Measurements from ENCODE around the gene MORC4. TPM values are rescaled to one million over a fixed set of nuclear protein-coding genes. Genes with fewer than 3 reads are reported as not detected.
A peak's percentile ranks its signal among the peaks of the same experiment; 100 is the strongest.

Gene MORC4
- total and polyA plus RNA-seq, 5 donors from 2014 or later: 6.7 to 12.1 (median 7.8) TPM

DNA sequence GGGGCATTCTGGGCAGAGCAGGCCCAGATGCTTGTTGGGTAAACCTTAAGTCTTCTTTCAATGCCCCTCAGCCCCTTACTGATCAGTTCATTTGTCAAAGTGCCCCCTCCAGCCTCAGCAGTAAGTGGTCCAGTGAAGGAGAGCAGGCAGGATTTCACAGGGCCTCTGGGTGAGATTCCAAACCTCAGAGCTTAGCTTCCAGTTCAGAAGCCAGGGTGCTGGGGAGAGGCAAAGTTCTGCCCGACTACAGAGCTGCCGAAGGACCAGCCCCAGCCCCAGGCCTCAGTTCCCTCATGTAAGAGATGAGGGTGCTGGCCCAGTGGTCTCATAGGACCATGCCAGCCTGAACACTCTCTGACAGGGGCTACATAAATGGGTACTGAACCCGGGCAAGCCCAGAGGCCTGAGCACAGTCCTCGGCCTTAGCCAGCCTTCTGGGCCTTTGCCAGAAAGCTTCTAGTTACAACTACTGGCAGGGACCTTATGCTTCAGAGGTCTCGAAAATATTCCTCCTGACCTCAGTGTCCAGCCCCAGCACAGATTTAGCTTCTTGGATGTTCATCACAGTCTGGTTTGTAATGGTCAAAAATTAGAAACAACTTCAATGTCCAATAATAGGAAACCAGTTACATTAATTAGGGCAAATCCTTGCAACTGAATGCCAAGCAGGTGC lies 96.0 kb downstream of the MORC4 start:
- peaks cover 0 to 2% (median 0%) of the 10 kb centered on the region in 4 donors for H3K4me1 Mint-ChIP-seq
- no peaks in the 10 kb centered on the region for H3K9me3 ChIP-seq (ENCODE audit: control insufficient read depth in 2 of 2, low read length in 2 of 2)
- H3K4me3 Mint-ChIP-seq: no peak overlapping the region
- DNase-seq (no peak), ATAC-seq (ENCODE audit: low read depth in 2 of 2) (no peak)
- H3K27me3 ChIP-seq (ENCODE audit: control insufficient read depth, insufficient read depth, low read length): no peaks in the 10 kb centered on the region
- no peaks in the 10 kb centered on the region for H3K27me3 Mint-ChIP-seq
- no peak overlapping the region for H3K27ac ChIP-seq (ENCODE audit: insufficient read depth, low read length, poor library complexity, severe bottlenecking)
- H3K27ac Mint-ChIP-seq: no peak overlapping the region
- no peaks in the 10 kb centered on the region for H3K4me1 ChIP-seq (ENCODE audit: control insufficient read depth, insufficient read depth, low read length, poor library complexity, severe bottlenecking)
- H3K36me3 Mint-ChIP-seq: no peaks in the 10 kb centered on the region
- no peaks in the 10 kb centered on the region for H3K36me3 ChIP-seq (ENCODE audit: control insufficient read depth, insufficient read depth, low read length)
- H3K9me3 Mint-ChIP-seq: peaks cover 0 to 2% (median 0%) of the 10 kb centered on the region in 7 donors
- H3K4me3 ChIP-seq (ENCODE audit: low read depth, low read length): no peak overlapping the region

DNA sequence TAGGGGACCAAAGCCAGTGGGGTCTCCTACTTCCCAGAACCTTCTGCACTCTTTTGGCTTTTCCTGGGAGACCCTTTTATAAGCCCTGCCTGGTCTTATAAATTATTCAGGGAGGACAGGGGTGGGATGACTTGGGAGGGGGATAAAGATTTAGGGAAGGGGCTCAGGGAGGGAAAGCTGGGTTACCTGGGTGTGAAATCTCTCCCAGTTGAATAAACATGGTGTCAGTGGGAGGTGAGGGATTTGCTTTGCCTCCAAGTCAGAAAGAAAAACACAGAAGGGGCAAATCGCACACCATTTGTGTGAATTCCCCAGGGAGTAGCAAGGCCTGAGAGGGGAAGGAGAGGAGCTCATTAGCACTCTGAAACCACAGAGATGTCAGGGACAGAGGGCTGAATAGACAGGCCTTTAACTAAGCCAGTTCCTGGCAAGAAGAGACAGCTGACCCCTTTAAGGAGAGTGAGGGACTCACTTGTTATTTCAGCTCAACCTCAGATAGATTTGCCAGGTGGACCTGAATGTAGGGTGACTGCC lies 96.7 kb downstream of the MORC4 start, which contains the start of gene RIPPLY1:
Gene RIPPLY1, minus strand, starts transcription at position 51 of the 534 bp plus-strand sequence. CDS start 54 bp downstream, outside the sequence.
- no peaks in the 10 kb centered on the region for H3K36me3 Mint-ChIP-seq
- no peak for ATAC-seq (ENCODE audit: low read depth in 2 of 2)
- no peak within 1 kb of the TSS for H3K4me3 ChIP-seq (ENCODE audit: low read depth, low read length)
- H3K36me3 ChIP-seq (ENCODE audit: control insufficient read depth, insufficient read depth, low read length): no peaks in the 10 kb centered on the region
- peaks cover 0 to 2% (median 0%) of the 10 kb centered on the region in 7 donors for H3K9me3 Mint-ChIP-seq
- no peak within 1 kb of the TSS for H3K27ac Mint-ChIP-seq
- no peaks in the 10 kb centered on the region for H3K4me1 Mint-ChIP-seq
- no peak within 1 kb of the TSS for H3K27ac ChIP-seq (ENCODE audit: insufficient read depth, low read length, poor library complexity, severe bottlenecking)
- H3K4me1 ChIP-seq (ENCODE audit: control insufficient read depth, insufficient read depth, low read length, poor library complexity, severe bottlenecking): no peaks in the 10 kb centered on the region
- no peak within 1 kb of the TSS for H3K4me3 Mint-ChIP-seq
- H3K27me3 ChIP-seq (ENCODE audit: control insufficient read depth, insufficient read depth, low read length): no peaks in the 10 kb centered on the region
- DNase-seq: no peak
- no peaks in the 10 kb centered on the region for H3K27me3 Mint-ChIP-seq
- H3K9me3 ChIP-seq (ENCODE audit: control insufficient read depth in 2 of 2, low read length in 2 of 2): no peaks in the 10 kb centered on the region

DNA sequence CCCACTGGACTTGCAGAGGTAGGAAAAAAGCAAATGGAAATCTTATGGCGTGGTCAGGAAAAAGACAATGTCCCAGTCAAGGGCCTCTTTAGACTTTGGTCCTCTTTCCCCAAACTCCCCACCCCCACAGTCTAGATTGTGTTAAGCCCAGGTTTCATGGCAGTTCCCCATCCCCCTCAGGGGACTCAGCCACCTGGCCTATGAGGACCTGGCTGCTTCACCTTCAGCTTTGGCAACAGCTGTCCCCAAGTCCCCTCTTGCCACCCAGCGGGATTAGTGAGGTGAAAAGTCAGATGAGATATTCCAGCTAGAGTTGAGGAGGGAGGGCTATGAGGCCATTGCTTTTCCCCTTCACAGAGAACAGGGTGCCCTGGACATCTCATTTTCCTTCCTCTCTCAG lies 97.3 kb downstream of the MORC4 start:
- Histone ChIP-seq H3K4me1 (ENCODE audit: control insufficient read depth, insufficient read depth, low read length, poor library complexity, severe bottlenecking) (no peaks in the 10 kb centered on the region), H3K27me3 (ENCODE audit: control insufficient read depth, insufficient read depth, low read length) (no peaks in the 10 kb centered on the region), H3K4me3 (ENCODE audit: low read depth, low read length) (no peak overlapping the region), H3K27ac (ENCODE audit: insufficient read depth, low read length, poor library complexity, severe bottlenecking) (no peak overlapping the region), H3K9me3 (ENCODE audit: control insufficient read depth in 2 of 2, low read length in 2 of 2) (no peaks in the 10 kb centered on the region), H3K36me3 (ENCODE audit: control insufficient read depth, insufficient read depth, low read length) (no peaks in the 10 kb centered on the region)
- Mint-ChIP-seq H3K9me3 (peaks cover 0 to 2% (median 0%) of the 10 kb centered on the region in 7 donors), H3K4me1 (no peaks in the 10 kb centered on the region), H3K27ac (no peak overlapping the region), H3K4me3 (no peak overlapping the region), H3K27me3 (no peaks in the 10 kb centered on the region), H3K36me3 (no peaks in the 10 kb centered on the region)
- ATAC-seq (ENCODE audit: low read depth in 2 of 2) (no peak), DNase-seq (no peak)

DNA sequence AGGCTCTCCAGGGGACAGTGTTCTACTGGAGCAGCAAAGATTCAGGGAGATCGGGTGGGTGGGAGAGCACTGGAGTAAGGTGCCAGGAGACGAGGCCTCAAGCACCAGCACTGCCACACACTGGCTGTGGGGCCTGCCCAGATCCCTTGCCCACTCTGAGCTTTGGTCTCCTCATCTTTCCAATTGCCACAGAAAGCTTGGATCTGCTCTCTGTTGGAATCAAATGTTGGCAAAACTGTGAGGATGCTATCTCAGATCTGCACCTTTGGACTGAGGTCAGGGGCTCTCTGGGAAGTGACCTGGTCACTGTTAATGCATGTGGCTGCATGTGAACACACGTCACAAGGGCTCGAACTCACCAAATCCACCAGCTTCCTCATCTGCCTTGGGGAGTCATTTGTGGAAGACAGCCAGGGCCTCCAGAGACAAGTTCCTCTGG lies 98.2 kb downstream of the MORC4 start:
- no peaks in the 10 kb centered on the region for H3K36me3 Mint-ChIP-seq
- Histone ChIP-seq H3K27me3 (ENCODE audit: control insufficient read depth, insufficient read depth, low read length) (no peaks in the 10 kb centered on the region), H3K9me3 (ENCODE audit: control insufficient read depth in 2 of 2, low read length in 2 of 2) (no peaks in the 10 kb centered on the region), H3K4me1 (ENCODE audit: control insufficient read depth, insufficient read depth, low read length, poor library complexity, severe bottlenecking) (no peaks in the 10 kb centered on the region), H3K4me3 (ENCODE audit: low read depth, low read length) (no peak overlapping the region), H3K27ac (ENCODE audit: insufficient read depth, low read length, poor library complexity, severe bottlenecking) (no peak overlapping the region), H3K36me3 (ENCODE audit: control insufficient read depth, insufficient read depth, low read length) (no peaks in the 10 kb centered on the region)
- H3K27ac Mint-ChIP-seq: no peak overlapping the region
- ATAC-seq (ENCODE audit: low read depth in 2 of 2) (no peak), DNase-seq (no peak)
- H3K4me3 Mint-ChIP-seq: no peak overlapping the region
- no peaks in the 10 kb centered on the region for H3K4me1 Mint-ChIP-seq
- H3K9me3 Mint-ChIP-seq: peaks cover 0 to 2% (median 0%) of the 10 kb centered on the region in 7 donors
- no peaks in the 10 kb centered on the region for H3K27me3 Mint-ChIP-seq

DNA sequence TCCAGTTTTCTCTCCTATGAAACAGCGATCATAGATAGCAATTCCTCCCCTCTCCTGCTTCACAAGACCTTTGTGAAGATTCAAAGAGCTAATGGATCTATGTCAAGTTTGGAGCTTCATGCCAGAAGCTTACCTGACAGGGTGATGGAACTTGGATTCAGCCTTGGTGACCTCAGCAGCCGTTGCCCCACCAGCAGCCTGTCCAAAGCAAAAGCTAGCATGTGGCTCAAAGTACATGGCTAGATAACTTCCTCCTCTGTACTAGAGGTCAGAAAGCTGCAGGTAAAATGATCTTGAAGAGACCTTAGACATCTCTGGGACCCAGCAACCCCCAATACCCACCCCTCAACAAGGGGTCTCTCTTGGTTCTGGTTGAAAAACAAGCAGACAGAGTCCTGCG lies 98.7 kb downstream of the MORC4 start:
- Mint-ChIP-seq H3K9me3 (peaks cover 0 to 2% (median 0%) of the 10 kb centered on the region in 7 donors), H3K4me1 (no peaks in the 10 kb centered on the region), H3K27ac (no peak overlapping the region), H3K27me3 (no peaks in the 10 kb centered on the region), H3K36me3 (no peaks in the 10 kb centered on the region), H3K4me3 (no peak overlapping the region)
- Histone ChIP-seq H3K27me3 (ENCODE audit: control insufficient read depth, insufficient read depth, low read length) (no peaks in the 10 kb centered on the region), H3K4me3 (ENCODE audit: low read depth, low read length) (no peak overlapping the region), H3K36me3 (ENCODE audit: control insufficient read depth, insufficient read depth, low read length) (no peaks in the 10 kb centered on the region), H3K4me1 (ENCODE audit: control insufficient read depth, insufficient read depth, low read length, poor library complexity, severe bottlenecking) (no peaks in the 10 kb centered on the region), H3K27ac (ENCODE audit: insufficient read depth, low read length, poor library complexity, severe bottlenecking) (no peak overlapping the region), H3K9me3 (ENCODE audit: control insufficient read depth in 2 of 2, low read length in 2 of 2) (no peaks in the 10 kb centered on the region)
- DNase-seq: no peak
- no peak for ATAC-seq (ENCODE audit: low read depth in 2 of 2)

DNA sequence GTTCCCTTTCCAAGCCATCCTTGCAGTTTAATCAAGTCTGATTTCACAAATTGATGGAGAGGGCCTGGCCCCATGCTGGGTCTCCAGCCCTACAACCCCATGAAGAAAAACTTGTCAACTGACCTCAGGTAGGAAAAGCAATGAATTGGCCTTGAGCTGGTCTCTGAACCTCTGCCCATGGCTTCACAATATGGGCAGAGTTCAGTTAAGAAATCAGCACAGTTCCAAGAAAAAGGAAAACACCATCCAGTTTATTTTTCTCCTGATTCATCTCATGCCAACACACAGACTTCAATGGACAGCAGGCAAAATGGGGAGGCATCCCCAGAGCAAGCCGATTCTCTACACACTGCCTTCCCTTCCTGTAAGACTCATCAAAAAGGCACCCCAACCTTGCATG lies 100.2 kb downstream of the MORC4 start:
- Histone ChIP-seq H3K36me3 (ENCODE audit: control insufficient read depth, insufficient read depth, low read length) (no peaks in the 10 kb centered on the region), H3K4me3 (ENCODE audit: low read depth, low read length) (no peak overlapping the region), H3K4me1 (ENCODE audit: control insufficient read depth, insufficient read depth, low read length, poor library complexity, severe bottlenecking) (no peaks in the 10 kb centered on the region), H3K27me3 (ENCODE audit: control insufficient read depth, insufficient read depth, low read length) (no peaks in the 10 kb centered on the region), H3K27ac (ENCODE audit: insufficient read depth, low read length, poor library complexity, severe bottlenecking) (no peak overlapping the region), H3K9me3 (ENCODE audit: control insufficient read depth in 2 of 2, low read length in 2 of 2) (no peaks in the 10 kb centered on the region)
- Mint-ChIP-seq H3K27me3 (no peaks in the 10 kb centered on the region), H3K27ac (no peak overlapping the region), H3K36me3 (no peaks in the 10 kb centered on the region), H3K4me3 (no peak overlapping the region), H3K9me3 (peaks cover 0 to 2% (median 0%) of the 10 kb centered on the region in 7 donors), H3K4me1 (no peaks in the 10 kb centered on the region)
- DNase-seq (no peak), ATAC-seq (ENCODE audit: low read depth in 2 of 2) (no peak)

DNA sequence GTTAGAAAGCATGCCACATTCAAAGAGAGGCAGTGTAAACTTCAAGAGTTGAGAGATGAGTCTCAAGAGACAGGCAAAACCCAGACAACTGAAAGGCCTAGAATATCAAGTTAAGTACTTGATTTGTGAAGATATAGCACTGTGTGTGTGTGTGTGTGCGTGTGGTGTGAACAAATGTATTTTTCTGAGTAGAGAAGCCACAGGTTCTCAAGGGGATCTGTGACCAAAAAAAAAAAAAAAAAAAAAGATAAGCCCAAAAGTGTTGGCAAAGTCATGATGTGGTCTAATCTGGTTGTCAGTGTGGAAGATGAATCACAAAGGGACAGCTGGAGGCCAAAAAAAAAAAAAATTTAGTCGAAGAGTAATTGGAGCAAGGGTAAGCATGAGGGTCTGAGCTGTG lies 100.7 kb downstream of the MORC4 start:
- H3K4me1 ChIP-seq (ENCODE audit: control insufficient read depth, insufficient read depth, low read length, poor library complexity, severe bottlenecking): no peaks in the 10 kb centered on the region
- H3K4me1 Mint-ChIP-seq: no peaks in the 10 kb centered on the region
- H3K9me3 Mint-ChIP-seq: peaks cover 0 to 2% (median 0%) of the 10 kb centered on the region in 7 donors
- no peak overlapping the region for H3K4me3 Mint-ChIP-seq
- DNase-seq: no peak
- ATAC-seq (ENCODE audit: low read depth in 2 of 2): no peak
- H3K27ac ChIP-seq (ENCODE audit: insufficient read depth, low read length, poor library complexity, severe bottlenecking): no peak overlapping the region
- H3K36me3 Mint-ChIP-seq: no peaks in the 10 kb centered on the region
- no peak overlapping the region for H3K27ac Mint-ChIP-seq
- no peaks in the 10 kb centered on the region for H3K36me3 ChIP-seq (ENCODE audit: control insufficient read depth, insufficient read depth, low read length)
- H3K27me3 ChIP-seq (ENCODE audit: control insufficient read depth, insufficient read depth, low read length): no peaks in the 10 kb centered on the region
- no peaks in the 10 kb centered on the region for H3K9me3 ChIP-seq (ENCODE audit: control insufficient read depth in 2 of 2, low read length in 2 of 2)
- no peaks in the 10 kb centered on the region for H3K27me3 Mint-ChIP-seq
- no peak overlapping the region for H3K4me3 ChIP-seq (ENCODE audit: low read depth, low read length)

DNA sequence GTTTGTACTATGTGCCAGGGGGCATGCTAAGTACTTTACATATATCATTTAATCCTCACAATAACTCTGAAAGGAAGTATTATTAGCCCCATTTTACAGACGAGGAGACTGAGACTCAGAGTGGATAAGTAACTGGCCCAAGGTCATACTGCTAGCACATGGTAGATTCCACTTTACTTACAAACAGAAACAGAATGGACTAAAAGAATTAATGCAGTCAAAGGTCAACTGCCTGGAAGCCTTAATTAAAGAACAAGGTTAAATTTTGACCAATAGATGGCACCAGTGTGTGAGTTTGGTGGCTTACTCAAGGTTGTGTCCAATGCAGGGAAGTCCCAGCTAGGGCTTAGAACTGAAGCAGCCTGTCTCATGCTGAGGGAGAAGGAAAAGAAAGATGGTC lies 101.5 kb downstream of the MORC4 start:
- no peak overlapping the region for H3K4me3 Mint-ChIP-seq
- peaks cover 0 to 2% (median 0%) of the 10 kb centered on the region in 7 donors for H3K9me3 Mint-ChIP-seq
- H3K27ac Mint-ChIP-seq: no peak overlapping the region
- Histone ChIP-seq H3K4me1 (ENCODE audit: control insufficient read depth, insufficient read depth, low read length, poor library complexity, severe bottlenecking) (no peaks in the 10 kb centered on the region), H3K36me3 (ENCODE audit: control insufficient read depth, insufficient read depth, low read length) (no peaks in the 10 kb centered on the region), H3K9me3 (ENCODE audit: control insufficient read depth in 2 of 2, low read length in 2 of 2) (no peaks in the 10 kb centered on the region), H3K27ac (ENCODE audit: insufficient read depth, low read length, poor library complexity, severe bottlenecking) (no peak overlapping the region), H3K4me3 (ENCODE audit: low read depth, low read length) (no peak overlapping the region), H3K27me3 (ENCODE audit: control insufficient read depth, insufficient read depth, low read length) (no peaks in the 10 kb centered on the region)
- DNase-seq (peak in 2 of 3 donors; percentile 39 to 60), ATAC-seq (ENCODE audit: low read depth in 2 of 2) (no peak)
- no peaks in the 10 kb centered on the region for H3K36me3 Mint-ChIP-seq
- no peaks in the 10 kb centered on the region for H3K27me3 Mint-ChIP-seq
- no peaks in the 10 kb centered on the region for H3K4me1 Mint-ChIP-seq
